Mononuclear cell (primary cell): ENCODE data around the gene SEMA5B. TPM values are rescaled to one million over a fixed set of nuclear protein-coding genes. Genes with fewer than 3 reads are reported as not detected.

Source experiments
- H3K27me3 ChIP-seq: 2 replicates; pipeline ENCODE4 v1.6.0; 2011; ENCODE audit warnings: low read length, control low read depth; ENCODE audit not compliant: insufficient read depth
- H3K4me1 ChIP-seq: 2 replicates; pipeline ENCODE4 v1.5.1; 2011; ENCODE audit warnings: mild to moderate bottlenecking, low read length, control low read depth; ENCODE audit not compliant: insufficient read depth
- H3K4me3 ChIP-seq: 2 replicates; pipeline ENCODE4 v1.5.1; 2011; ENCODE audit warnings: mild to moderate bottlenecking, low read length, moderate library complexity
- H3K9me3 ChIP-seq: 2 replicates; pipeline ENCODE4 v1.5.1; 2011; ENCODE audit warnings: low read depth, mild to moderate bottlenecking, control low read depth, low read length
- total RNA-seq: library from RNA; depleted of rRNA; stranded (reverse); fragments of >200 nt; gene quantifications from one replicate; pipeline ENCODE4 v1.2.3, GENCODE V29; 2012

The SEMA5B gene
- total RNA-seq, 1 donor: not detected

- no peaks in the 10 kb centered on the region for H3K4me1 ChIP-seq
- H3K9me3 ChIP-seq: no peaks in the 10 kb centered on the region
- no peak overlapping the region for H3K4me3 ChIP-seq
- no peaks in the 10 kb centered on the region for H3K27me3 ChIP-seq
Measured at GRCh38 chr3:122969585-122970469, 57.7 kb downstream of the SEMA5B start.

GRCh38 chr3:122967765-122968164 lies 59.8 kb downstream of the SEMA5B start:
- Histone ChIP-seq H3K4me3 (no peak overlapping the region), H3K27me3 (no peaks in the 10 kb centered on the region), H3K9me3 (no peaks in the 10 kb centered on the region), H3K4me1 (no peaks in the 10 kb centered on the region)

GRCh38 chr3:122967356-122967755 lies 60.2 kb downstream of the SEMA5B start:
- no peak overlapping the region for H3K4me3 ChIP-seq
- H3K4me1 ChIP-seq: no peaks in the 10 kb centered on the region
- no peaks in the 10 kb centered on the region for H3K27me3 ChIP-seq
- H3K9me3 ChIP-seq: no peaks in the 10 kb centered on the region

GRCh38 chr3:122966045-122966444 lies 61.5 kb downstream of the SEMA5B start:
- Histone ChIP-seq H3K9me3 (no peaks in the 10 kb centered on the region), H3K27me3 (no peaks in the 10 kb centered on the region), H3K4me3 (no peak overlapping the region), H3K4me1 (no peaks in the 10 kb centered on the region)

GRCh38 chr3:122964811-122965210 lies 62.8 kb downstream of the SEMA5B start:
- no peak overlapping the region for H3K4me3 ChIP-seq
- H3K27me3 ChIP-seq: no peaks in the 10 kb centered on the region
- H3K4me1 ChIP-seq: no peaks in the 10 kb centered on the region
- no peaks in the 10 kb centered on the region for H3K9me3 ChIP-seq

GRCh38 chr3:122962149-122962548 lies 65.4 kb downstream of the SEMA5B start:
- Histone ChIP-seq H3K4me3 (no peak overlapping the region), H3K9me3 (no peaks in the 10 kb centered on the region), H3K27me3 (no peaks in the 10 kb centered on the region), H3K4me1 (no peaks in the 10 kb centered on the region)

GRCh38 chr3:122961146-122961545 lies 66.4 kb downstream of the SEMA5B start:
- Histone ChIP-seq H3K4me1 (no peaks in the 10 kb centered on the region), H3K9me3 (no peaks in the 10 kb centered on the region), H3K4me3 (no peak overlapping the region), H3K27me3 (no peaks in the 10 kb centered on the region)

GRCh38 chr3:122960652-122961051 lies 66.9 kb downstream of the SEMA5B start:
- Histone ChIP-seq H3K4me3 (no peak overlapping the region), H3K9me3 (no peaks in the 10 kb centered on the region), H3K27me3 (no peaks in the 10 kb centered on the region), H3K4me1 (no peaks in the 10 kb centered on the region)

- no peaks in the 10 kb centered on the region for H3K4me1 ChIP-seq
- no peaks in the 10 kb centered on the region for H3K27me3 ChIP-seq
- H3K9me3 ChIP-seq: no peaks in the 10 kb centered on the region
- no peak overlapping the region for H3K4me3 ChIP-seq
Measured at GRCh38 chr3:122959339-122959738, 68.2 kb downstream of the SEMA5B start.

- Histone ChIP-seq H3K4me3 (no peak overlapping the region), H3K4me1 (no peaks in the 10 kb centered on the region), H3K27me3 (no peaks in the 10 kb centered on the region), H3K9me3 (no peaks in the 10 kb centered on the region)
Measured at GRCh38 chr3:122957707-122958689, 69.6 kb downstream of the SEMA5B start.

GRCh38 chr3:122956693-122957455 lies 70.7 kb downstream of the SEMA5B start:
- H3K4me1 ChIP-seq: peaks cover 7% of the 10 kb centered on the region
- no peaks in the 10 kb centered on the region for H3K9me3 ChIP-seq
- no peaks in the 10 kb centered on the region for H3K27me3 ChIP-seq
- no peak overlapping the region for H3K4me3 ChIP-seq

GRCh38 chr3:122955916-122956692 lies 71.5 kb downstream of the SEMA5B start:
- Histone ChIP-seq H3K27me3 (no peaks in the 10 kb centered on the region), H3K9me3 (no peaks in the 10 kb centered on the region), H3K4me1 (peaks cover 7% of the 10 kb centered on the region), H3K4me3 (no peak overlapping the region)

- H3K27me3 ChIP-seq: no peaks in the 10 kb centered on the region
- H3K4me1 ChIP-seq: peaks cover 7% of the 10 kb centered on the region
- no peaks in the 10 kb centered on the region for H3K9me3 ChIP-seq
- no peak overlapping the region for H3K4me3 ChIP-seq
Measured at GRCh38 chr3:122952520-122952919, 75.0 kb downstream of the SEMA5B start.

- H3K27me3 ChIP-seq: no peaks in the 10 kb centered on the region
- H3K4me3 ChIP-seq: no peak overlapping the region
- no peaks in the 10 kb centered on the region for H3K9me3 ChIP-seq
- peaks cover 8% of the 10 kb centered on the region for H3K4me1 ChIP-seq
Measured at GRCh38 chr3:122948408-122948807, 79.2 kb downstream of the SEMA5B start.
